Esophagus muscularis mucosa (tissue), 4 donors: Measurements from ENCODE around the gene NELL1. TPM values are rescaled to one million over a fixed set of nuclear protein-coding genes. Genes with fewer than 3 reads are reported as not detected.
"Not testable (repeated sequence)": the region's sequence is repeated elsewhere in the genome, so short reads cannot be mapped to it uniquely, and the experiment has no call there.

ENCODE experiments used
- DNase-seq: peaks from one replicate; pipeline ENCODE4 v3.0.0-alpha.2; 2017; ENCODE audit errors: extremely low spot score
- H3K27ac ChIP-seq, 4 donors: fragments of 200-600 bp; sonication (generic); replicated peaks in 1 of 4; 1 replicate in 3 of 4; 2 replicates in 1 of 4; pipeline ENCODE4 v1.5.1; 2016 to 2019; ENCODE audit warnings: mild to moderate bottlenecking in 1 of 4
- H3K27me3 ChIP-seq, 4 donors: fragments of 200-600 bp; sonication (generic); one replicate each; pipeline versions ENCODE4 v1.5.1 to v1.6.0; 2016 to 2019
- H3K36me3 ChIP-seq, 4 donors: fragments of 200-600 bp; sonication (generic); one replicate each; pipeline ENCODE4 v1.5.1; 2016 to 2019
- H3K4me1 ChIP-seq, 4 donors: fragments of 200-600 bp; sonication (generic); one replicate each; pipeline ENCODE4 v1.5.1; 2016 to 2019
- H3K4me3 ChIP-seq, 4 donors: fragments of 200-600 bp; sonication (generic); 1 replicate in 2 of 4; 2 replicates in 2 of 4; pipeline ENCODE4 v1.5.1; 2016 to 2019; ENCODE audit warnings: mild to moderate bottlenecking in 4 of 4, moderate library complexity in 1 of 4
- H3K9me3 ChIP-seq, 4 donors: fragments of 200-600 bp; sonication (generic); 1 replicate in 3 of 4; 2 replicates in 1 of 4; pipeline ENCODE4 v1.5.1; 2016 to 2019
- EP300 ChIP-seq: sonication (generic); formaldehyde crosslinking; IDR thresholded peaks from one replicate; pipeline ENCODE4 v1.6.1; 2017; ENCODE audit warnings: antibody characterized with exemption
- POLR2A ChIP-seq: fragments of 450-650 bp; IDR thresholded peaks from one replicate; pipeline ENCODE4 v1.6.1; 2017; ENCODE audit warnings: antibody characterized with exemption, moderate library complexity, mild to moderate bottlenecking, low read depth
- POLR2AphosphoS5 ChIP-seq, 2 donors: sonication (generic); formaldehyde crosslinking; IDR thresholded peaks; one replicate each; pipeline ENCODE4 v1.6.1; 2017; ENCODE audit warnings: antibody characterized with exemption in 2 of 2
- WGBS: methylation state at CpG from one replicate; pipeline ENCODE4 v1.1.5; 2018; 5-methylcytosine and 5-hydroxymethylcytosine counted together
- intact Hi-C: fragments of 100-400 bp; cut with DNase I; formaldehyde crosslinking; loops from one replicate; pipeline ENCODE4 v1.15.1; 2023
- total RNA-seq, 4 donors: library from RNA; depleted of rRNA; stranded (reverse); fragments of >200 nt; gene quantifications; one replicate each; pipeline versions ENCODE4 v1.1.0 to v1.2.1, GENCODE V29; 2016
- TF ChIP-seq, protein P1 (sequence below), 3 experiments: fragments of 200-600 bp in 2 of 3; fragments of 450-650 bp in 1 of 3; sonication (generic) in 2 of 3; IDR thresholded peaks; one replicate each; pipeline ENCODE4 v1.5.1; 2017 to 2019; ENCODE audit warnings: antibody characterized with exemption in 3 of 3, mild to moderate bottlenecking in 2 of 3, moderate library complexity in 1 of 3

The NELL1 gene
- total RNA-seq, 4 donors from 2014 or later: 0.65 to 2.7 (median 0.90) TPM

- H3K27me3 ChIP-seq: no peaks in the 10 kb centered on the region
- TF ChIP-seq POLR2AphosphoS5 (IDR thresholded peaks at IDR 0.05) (no peak), EP300 (no peak), POLR2A (no peak)
- TF ChIP-seq, protein P1, sequence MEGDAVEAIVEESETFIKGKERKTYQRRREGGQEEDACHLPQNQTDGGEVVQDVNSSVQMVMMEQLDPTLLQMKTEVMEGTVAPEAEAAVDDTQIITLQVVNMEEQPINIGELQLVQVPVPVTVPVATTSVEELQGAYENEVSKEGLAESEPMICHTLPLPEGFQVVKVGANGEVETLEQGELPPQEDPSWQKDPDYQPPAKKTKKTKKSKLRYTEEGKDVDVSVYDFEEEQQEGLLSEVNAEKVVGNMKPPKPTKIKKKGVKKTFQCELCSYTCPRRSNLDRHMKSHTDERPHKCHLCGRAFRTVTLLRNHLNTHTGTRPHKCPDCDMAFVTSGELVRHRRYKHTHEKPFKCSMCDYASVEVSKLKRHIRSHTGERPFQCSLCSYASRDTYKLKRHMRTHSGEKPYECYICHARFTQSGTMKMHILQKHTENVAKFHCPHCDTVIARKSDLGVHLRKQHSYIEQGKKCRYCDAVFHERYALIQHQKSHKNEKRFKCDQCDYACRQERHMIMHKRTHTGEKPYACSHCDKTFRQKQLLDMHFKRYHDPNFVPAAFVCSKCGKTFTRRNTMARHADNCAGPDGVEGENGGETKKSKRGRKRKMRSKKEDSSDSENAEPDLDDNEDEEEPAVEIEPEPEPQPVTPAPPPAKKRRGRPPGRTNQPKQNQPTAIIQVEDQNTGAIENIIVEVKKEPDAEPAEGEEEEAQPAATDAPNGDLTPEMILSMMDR (IDR thresholded peaks at IDR 0.05): no peak
- H3K4me3 ChIP-seq: no peak overlapping the region
- no peak overlapping the region for H3K27ac ChIP-seq
- H3K9me3 ChIP-seq: no peaks in the 10 kb centered on the region
- DNase-seq: no peak
- H3K36me3 ChIP-seq: no peaks in the 10 kb centered on the region
- intact Hi-C loops: no loop called here
- no peaks in the 10 kb centered on the region for H3K4me1 ChIP-seq
- 62% methylated on average over 6 of the region's 6 CpGs for WGBS
These were observed 468.4 kb downstream of the NELL1 start for GRCh38 chr11:21137803-21138202.

DNA sequence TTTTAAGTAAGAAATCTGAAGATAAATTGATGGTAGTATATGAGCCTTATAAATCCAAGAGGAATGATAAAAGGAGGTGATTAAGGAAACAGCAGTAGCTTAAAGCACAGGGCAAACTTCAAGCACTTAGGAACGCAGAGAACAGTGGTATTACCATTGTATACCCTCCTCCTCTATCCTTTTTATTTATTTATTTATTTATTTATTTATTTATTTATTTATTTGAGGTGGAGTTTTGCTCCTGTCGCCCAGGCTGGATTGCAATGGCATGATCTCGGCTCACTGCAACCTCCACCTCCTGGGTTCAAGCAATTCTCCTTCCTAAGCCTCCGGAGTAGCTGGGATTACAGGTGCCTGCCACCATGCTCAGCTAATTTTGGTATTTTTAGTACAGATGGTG, 472.2 kb downstream of the NELL1 start:
- not testable (repeated sequence) for H3K27me3 ChIP-seq, H3K36me3 ChIP-seq, H3K9me3 ChIP-seq, H3K27ac ChIP-seq, H3K4me3 ChIP-seq, DNase-seq, H3K4me1 ChIP-seq
- WGBS: 92% methylated on average over 4 of the region's 4 CpGs
- intact Hi-C loops: loop anchor here (10.0 kb wide), 1 partner anchor 843 kb away; no protein-coding TSS in a partner anchor

GRCh38 chr11:21142007-21142406, 472.6 kb downstream of the NELL1 start:
- Histone ChIP-seq H3K4me3 (no peak overlapping the region), H3K36me3 (no peaks in the 10 kb centered on the region), H3K4me1 (no peaks in the 10 kb centered on the region), H3K27ac (no peak overlapping the region), H3K9me3 (no peaks in the 10 kb centered on the region), H3K27me3 (no peaks in the 10 kb centered on the region)
- TF ChIP-seq, protein P1 (IDR thresholded peaks at IDR 0.05): no peak
- TF ChIP-seq EP300 (no peak), POLR2AphosphoS5 (IDR thresholded peaks at IDR 0.05) (no peak), POLR2A (no peak)
- WGBS: 64% methylated on average over 2 of the region's 2 CpGs
- no peak for DNase-seq
- intact Hi-C loops: loop anchor here (10.0 kb wide), 1 partner anchor 843 kb away; no protein-coding TSS in a partner anchor

GRCh38 chr11:21144531-21144930, 475.1 kb downstream of the NELL1 start:
- Histone ChIP-seq H3K27ac (no peak overlapping the region), H3K4me1 (no peaks in the 10 kb centered on the region), H3K4me3 (no peak overlapping the region), H3K9me3 (no peaks in the 10 kb centered on the region), H3K27me3 (no peaks in the 10 kb centered on the region), H3K36me3 (no peaks in the 10 kb centered on the region)
- intact Hi-C loops: loop anchor here (10.0 kb wide), 1 partner anchor 840 kb away; no protein-coding TSS in a partner anchor
- DNase-seq: no peak
- no peak for TF ChIP-seq POLR2A
- TF ChIP-seq, protein P1 (IDR thresholded peaks at IDR 0.05): no peak
- TF ChIP-seq POLR2AphosphoS5 (IDR thresholded peaks at IDR 0.05): no peak
- no peak for TF ChIP-seq EP300
- WGBS: 82% methylated on average over 2 of the region's 2 CpGs

DNA sequence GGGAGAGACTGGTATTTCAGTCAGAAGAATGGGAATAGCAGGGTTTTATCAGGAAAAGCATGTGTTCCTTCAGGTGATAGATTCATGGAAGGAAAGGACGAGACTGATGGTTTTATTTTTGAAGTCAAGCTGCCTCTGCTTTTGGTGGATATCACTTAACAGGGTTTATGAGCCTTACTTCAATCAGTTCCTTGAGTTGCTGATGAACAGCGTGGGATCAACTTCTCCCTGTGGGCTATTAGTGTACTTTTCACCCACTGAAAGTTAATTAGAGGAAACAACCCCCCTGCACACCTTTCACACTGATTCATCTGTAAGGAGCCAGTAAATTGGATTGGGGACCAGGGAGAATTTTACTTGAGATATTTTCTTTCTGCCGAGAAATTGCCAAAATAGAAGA, 479.0 kb downstream of the NELL1 start:
- DNase-seq: no peak
- TF ChIP-seq, protein P1 (IDR thresholded peaks at IDR 0.05): no peak
- TF ChIP-seq POLR2AphosphoS5 (IDR thresholded peaks at IDR 0.05) (no peak), POLR2A (no peak), EP300 (no peak)
- WGBS: 83% methylated on average over 3 of the region's 3 CpGs
- no peaks in the 10 kb centered on the region for H3K36me3 ChIP-seq
- H3K9me3 ChIP-seq: no peaks in the 10 kb centered on the region
- H3K27ac ChIP-seq: no peak overlapping the region
- H3K4me3 ChIP-seq: no peak overlapping the region
- no peaks in the 10 kb centered on the region for H3K4me1 ChIP-seq
- intact Hi-C loops: loop anchor here (10.0 kb wide), 1 partner anchor 836 kb away; no protein-coding TSS in a partner anchor
- H3K27me3 ChIP-seq: no peaks in the 10 kb centered on the region
